Amygdala (tissue), 56 donors: Measurements from ENCODE around the gene SLC10A7.
A peak's percentile ranks its signal among the peaks of the same experiment; 100 is the strongest.

ENCODE experiments used
- DNase-seq, 56 donors: peaks; one replicate each; lab custom pipeline; 2025; lab: John Stamatoyannopoulos, UW

SLC10A7 gene

GRCh38 chr4:146267826-146268225 lies 253.9 kb downstream of the SLC10A7 start:
- DNase-seq = no peak

GRCh38 chr4:146265950-146266490 lies 255.7 kb downstream of the SLC10A7 start:
- DNase-seq = peak in 1 of 56 donors; percentile 1

GRCh38 chr4:146263793-146264192 lies 257.9 kb downstream of the SLC10A7 start:
- DNase-seq = no peak

DNA sequence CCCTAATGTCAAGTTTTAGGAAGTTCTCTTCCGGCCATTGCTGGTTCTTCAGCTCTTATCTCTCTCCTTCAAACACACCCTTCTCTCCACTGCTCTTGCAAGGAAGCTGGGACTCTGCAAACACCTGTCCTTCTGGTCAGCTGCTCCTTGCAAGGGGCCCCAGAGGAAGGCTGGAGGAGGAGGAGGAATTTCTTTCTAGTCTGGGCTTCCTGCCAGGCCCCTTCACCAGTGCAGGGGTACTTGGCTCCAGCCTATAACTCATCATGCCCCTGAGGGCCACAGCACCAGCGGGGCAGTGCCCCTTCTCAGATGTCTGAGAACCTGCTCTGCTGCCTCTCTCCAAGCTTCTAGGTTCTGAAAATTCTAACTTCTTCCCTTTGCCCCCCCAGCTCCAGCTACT lies 260.7 kb downstream of the SLC10A7 start:
- DNase-seq = no peak

GRCh38 chr4:146260521-146260920 lies 261.2 kb downstream of the SLC10A7 start:
- DNase-seq = no peak

DNA sequence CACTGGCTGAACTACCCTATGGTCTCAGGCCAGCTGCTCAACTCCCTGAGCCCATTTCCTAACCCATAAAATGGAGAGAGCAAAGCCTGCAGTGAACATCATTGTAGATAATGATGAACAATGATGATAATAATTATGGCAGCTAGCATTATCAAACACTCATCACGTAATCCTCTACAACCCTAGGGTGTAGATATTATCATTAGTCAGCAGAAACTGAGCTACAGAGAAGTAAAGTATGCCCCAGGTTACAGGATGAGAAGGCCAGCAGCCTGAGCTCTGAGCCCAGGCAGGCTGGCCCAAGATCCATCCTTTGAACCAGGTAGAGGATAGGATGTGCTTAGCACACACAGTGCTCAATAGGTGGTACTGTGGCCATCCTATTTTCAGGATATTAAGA lies 264.2 kb downstream of the SLC10A7 start:
- no peak for DNase-seq

DNA sequence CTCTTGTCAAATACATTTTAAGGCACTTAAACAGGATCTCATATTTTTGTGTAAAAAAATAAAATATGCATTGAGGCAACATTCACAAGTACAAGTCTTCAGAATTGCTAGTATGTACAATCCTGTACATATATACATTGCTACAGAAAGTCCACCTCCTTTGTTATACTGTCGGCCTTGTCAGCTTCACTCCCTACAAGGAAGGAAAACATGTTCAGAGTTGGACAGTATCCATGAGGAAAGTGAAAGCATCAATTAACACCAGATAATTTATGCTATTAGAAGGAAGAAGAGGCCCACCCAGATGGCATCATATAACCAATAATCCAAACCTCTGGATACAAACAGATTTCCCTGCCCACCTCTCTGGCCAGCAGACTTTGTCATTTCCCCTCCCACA lies 265.4 kb downstream of the SLC10A7 start:
- DNase-seq = no peak

- no peak for DNase-seq
Measured at GRCh38 chr4:146255874-146256273, 265.9 kb downstream of the SLC10A7 start.

GRCh38 chr4:146255463-146255862 lies 266.3 kb downstream of the SLC10A7 start:
- DNase-seq = no peak

DNA sequence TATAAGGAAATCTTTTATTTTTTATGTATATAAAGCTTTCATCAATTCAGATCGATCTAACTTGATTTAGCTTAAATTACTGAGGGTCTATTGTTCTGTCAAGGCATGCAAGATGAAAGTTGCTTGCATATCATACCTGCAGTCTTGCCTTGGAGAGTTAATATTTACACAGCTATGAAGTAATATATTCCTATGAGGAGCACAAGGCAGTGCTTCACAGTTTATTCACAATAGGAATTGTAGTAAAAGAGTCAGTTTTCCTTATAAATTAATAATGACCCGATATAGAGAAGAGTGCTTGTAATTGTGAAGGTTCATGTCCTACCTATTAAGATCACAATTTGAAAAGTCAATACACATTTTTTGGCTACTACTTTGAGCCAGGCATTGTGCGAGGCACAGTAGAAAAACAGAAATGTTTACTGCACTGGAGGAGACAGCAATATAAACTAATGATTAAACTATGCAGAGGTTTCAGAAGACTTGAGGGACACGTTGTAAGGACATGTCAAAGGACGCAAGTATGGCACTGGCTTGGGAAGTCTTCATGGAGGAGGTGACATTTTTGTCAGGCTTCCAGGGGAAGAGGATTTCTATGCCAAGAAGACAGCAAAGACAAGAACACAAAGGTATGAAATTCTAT lies 268.6 kb downstream of the SLC10A7 start:
- DNase-seq = no peak

- peak in 2 of 56 donors; percentile 4 to 20 for DNase-seq
Measured at GRCh38 chr4:146247356-146247755, 274.4 kb downstream of the SLC10A7 start.

DNA sequence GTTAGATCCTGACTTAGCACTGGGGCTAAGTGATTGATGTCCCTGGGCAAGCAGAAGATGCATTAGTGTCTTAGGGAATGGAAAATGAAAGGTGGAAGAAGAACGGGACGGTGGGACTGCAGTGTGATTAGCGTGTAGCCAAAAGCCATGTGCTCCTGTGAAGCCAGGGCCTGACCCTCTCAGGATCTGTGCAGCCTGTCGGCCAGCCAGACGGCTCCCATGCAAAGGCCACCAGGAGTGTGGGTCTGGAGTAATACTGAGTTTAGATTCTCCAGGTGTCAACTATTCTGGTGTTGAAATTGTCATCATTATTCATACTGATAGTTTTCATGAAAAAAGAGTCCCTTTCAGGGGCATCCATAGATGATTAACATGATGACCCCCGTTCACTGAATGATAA lies 275.4 kb downstream of the SLC10A7 start:
- DNase-seq = no peak

- no peak for DNase-seq
Measured at GRCh38 chr4:146245850-146246249, 275.9 kb downstream of the SLC10A7 start.

DNA sequence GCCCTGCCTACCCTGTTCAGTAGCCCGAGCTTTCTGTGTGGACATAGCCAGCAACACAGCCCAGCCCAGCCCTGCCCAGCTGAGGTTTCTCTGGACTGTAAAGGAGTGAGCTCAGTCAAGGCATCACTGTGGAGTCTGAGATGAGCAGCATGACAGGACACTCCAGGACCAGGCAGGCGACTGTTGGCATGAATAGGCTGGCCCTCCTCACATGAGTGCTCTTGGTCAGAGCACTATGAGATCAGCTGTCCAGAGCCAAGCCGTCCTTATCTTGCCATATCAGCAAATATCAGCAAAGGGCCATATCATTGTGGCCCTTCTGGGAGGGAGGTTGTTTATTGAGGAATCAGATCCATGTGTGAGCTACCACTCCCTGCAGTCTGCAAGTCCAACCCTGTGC lies 276.5 kb downstream of the SLC10A7 start:
- no peak for DNase-seq

DNA sequence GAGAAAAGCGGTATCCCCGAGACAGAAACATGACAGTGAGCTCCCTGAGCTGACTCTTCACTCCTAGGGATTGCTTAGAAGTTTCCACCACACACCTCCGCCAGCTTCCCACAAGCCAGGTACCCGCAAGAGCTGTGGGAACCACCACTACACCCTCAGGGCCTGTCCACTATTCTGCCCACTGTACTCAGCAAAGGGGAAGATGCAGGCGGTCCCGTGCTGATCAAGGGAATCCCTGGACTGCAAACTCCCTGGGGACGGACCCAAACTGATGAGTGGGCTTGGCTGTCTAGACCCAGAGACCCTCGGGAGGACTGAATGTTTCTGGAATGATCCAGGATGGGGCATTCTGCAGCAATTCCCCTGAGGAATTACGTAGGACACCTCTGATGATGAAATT lies 277.2 kb downstream of the SLC10A7 start:
- no peak for DNase-seq

DNA sequence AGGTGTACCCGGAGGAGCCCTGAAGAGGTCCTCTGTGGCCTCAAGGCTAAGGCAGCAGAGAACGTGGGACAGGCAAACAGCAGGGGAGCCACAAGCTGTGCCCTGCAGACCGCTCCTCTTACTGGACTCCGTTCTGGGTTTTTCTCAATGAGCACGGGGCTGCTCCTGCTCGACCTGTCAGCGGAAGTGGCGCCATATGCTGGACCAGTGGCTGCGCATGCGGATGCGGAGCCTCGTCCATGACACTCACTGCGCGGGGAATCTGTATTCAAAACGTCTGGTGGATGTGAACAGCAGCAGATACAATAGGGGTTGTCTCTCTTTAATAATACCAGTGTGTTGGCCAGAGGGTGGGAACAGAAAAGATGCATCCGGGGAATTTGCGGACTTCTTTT lies 277.9 kb downstream of the SLC10A7 start:
- DNase-seq = no peak

DNA sequence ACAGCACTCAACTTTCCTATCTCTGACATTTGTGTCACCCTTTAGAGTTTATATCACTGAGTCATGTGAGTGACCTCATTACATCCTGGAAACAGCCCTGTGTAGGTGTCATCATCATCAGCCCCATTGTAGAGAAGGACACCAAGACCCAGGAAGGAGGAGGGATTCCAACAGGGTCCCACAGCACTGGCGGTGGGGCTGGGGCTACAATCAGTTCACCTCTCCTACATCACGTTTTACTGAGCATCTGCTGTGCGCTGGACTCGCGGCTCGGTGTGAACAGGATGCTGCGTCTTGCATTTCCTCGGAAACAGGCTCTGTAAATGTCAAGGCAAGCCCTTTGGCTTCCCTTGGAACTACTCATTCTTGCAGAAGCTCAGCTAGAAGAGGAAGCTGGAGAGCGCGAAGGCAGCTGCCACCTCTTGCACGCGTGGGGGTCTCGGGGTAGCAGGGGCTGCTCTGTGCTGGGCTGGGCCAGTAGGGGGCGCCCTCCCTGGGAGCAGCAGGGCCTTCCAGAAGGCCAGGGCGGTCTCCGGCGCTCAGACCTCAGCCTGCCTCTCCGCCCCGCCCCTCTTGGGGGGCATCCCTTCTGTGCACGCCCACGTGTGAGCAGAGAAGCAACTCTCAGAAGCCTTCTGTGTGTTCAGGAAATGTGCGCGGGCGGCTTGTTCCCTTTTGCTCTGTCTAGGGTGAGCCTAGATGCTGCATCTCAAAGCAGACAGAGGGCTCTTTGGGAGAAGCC lies 278.4 kb downstream of the SLC10A7 start:
- DNase-seq = peak in 11 of 56 donors; percentile 3 to 37 (median 21)

DNA sequence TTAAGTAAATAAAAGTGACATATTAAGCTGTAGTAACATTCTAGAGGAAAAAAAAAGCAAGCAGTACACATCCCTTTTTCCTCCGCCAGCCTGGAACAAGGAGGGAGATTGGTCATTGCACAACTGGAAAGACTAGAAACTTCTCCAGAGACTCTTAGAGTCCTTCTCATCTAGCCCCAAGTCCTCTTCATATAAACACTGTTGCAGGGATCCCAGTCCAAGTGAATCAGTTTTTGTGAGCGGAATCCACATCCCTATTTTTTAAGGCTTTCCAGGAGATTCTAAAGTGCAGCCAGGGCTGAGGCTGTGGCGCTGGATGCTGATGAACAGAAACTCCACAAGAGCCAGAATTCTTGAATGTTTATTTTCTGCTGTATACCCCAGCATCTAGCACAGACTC lies 283.6 kb downstream of the SLC10A7 start:
- no peak for DNase-seq

DNA sequence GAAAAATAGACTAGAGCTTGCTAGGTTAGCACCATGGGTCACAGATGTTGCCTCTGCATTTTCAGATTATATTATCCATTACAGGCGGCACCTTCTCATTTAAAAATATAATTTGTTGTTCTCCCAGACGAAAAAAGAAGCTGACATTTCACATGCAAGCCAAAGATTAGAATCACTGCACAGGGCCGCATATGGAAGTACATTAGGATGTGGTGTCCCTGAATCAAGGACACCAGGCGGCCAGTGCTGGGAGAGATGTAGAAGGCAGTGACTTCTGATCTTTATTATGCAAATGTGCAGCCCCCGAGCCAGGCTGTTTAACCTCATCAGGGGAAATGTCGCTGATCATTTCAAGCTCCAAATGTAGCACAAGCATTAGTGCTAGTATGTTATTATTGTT lies 284.6 kb downstream of the SLC10A7 start:
- no peak for DNase-seq

DNA sequence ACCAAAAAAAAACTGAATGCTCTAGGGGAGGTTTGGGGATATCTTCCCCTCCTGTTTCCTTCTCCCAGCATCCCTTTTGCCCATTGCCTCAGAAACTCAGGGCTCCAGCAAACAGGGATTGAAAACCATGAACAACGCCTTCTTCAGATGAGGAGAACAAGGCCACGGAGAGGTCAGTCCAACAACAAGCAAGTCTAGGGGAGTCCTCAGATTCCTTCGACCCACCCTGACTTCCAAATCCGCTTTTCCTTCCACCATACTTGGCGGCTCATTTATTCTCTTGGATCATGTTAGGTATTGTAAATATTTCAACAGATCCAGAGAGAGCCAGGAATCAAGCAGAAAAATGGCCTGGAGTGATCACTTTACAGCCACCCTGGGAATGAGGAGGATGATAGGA lies 285.5 kb downstream of the SLC10A7 start:
- no peak for DNase-seq

DNA sequence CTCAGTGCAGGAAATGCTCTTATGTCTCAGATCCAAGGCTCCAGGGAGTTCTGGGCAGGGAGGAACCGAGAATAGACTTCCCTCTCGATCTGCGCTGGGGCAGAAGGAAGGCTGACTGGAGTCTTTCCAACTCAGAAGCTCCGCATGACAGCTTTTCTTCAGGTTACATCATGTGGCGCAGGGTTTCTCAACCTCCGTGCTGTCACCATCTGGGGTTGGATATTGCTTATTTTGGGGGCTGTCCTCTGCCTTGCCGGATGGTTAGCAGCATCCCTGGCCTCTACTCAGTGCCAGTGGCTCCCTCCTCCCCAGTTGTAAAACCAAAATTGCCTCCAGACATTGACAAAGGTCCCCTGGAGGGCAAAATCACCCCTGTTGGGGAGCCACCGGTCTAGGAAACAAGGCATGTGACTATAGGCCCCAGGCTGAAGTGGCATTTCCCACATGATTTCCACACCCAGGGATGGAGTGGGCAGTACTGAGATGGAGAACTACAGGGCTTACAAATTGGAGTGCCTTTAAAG lies 286.0 kb downstream of the SLC10A7 start:
- DNase-seq = no peak
